NCI-H1092 (cell line): ENCODE measurements around the gene TNN.
"Not testable (repeated sequence)": the region's sequence is repeated elsewhere in the genome, so short reads cannot be mapped to it uniquely, and the experiment has no call there.

Experiments used
- DNase-seq: peaks from one replicate; lab custom pipeline; 2025; lab: John Stamatoyannopoulos, UW

Gene TNN

GRCh38 chr1:175070818-175071217 lies 3.2 kb downstream of the TNN start:
- no peak for DNase-seq

GRCh38 chr1:175071276-175071943 lies 3.8 kb downstream of the TNN start:
- DNase-seq: no peak

- peak; percentile 13 for DNase-seq
Observed at GRCh38 chr1:175072099-175072951, 4.7 kb downstream of the TNN start.

GRCh38 chr1:175073061-175073460 lies 5.4 kb downstream of the TNN start:
- no peak for DNase-seq

- DNase-seq: no peak
Observed at GRCh38 chr1:175073633-175074032, 6.0 kb downstream of the TNN start.

GRCh38 chr1:175075572-175076568 lies 8.2 kb downstream of the TNN start:
- DNase-seq: no peak

- DNase-seq: no peak
Observed at GRCh38 chr1:175077356-175078030, 9.9 kb downstream of the TNN start.

GRCh38 chr1:175078629-175079028 lies 11.0 kb downstream of the TNN start:
- DNase-seq: no peak

GRCh38 chr1:175079338-175079737 lies 11.7 kb downstream of the TNN start:
- DNase-seq: no peak

- no peak for DNase-seq
Observed at GRCh38 chr1:175080030-175080429, 12.4 kb downstream of the TNN start.

- no peak for DNase-seq
Observed at GRCh38 chr1:175081983-175082382, 14.3 kb downstream of the TNN start.

GRCh38 chr1:175088525-175088951 lies 20.9 kb downstream of the TNN start:
- no peak for DNase-seq

GRCh38 chr1:175089136-175089718 lies 21.6 kb downstream of the TNN start:
- no peak for DNase-seq

GRCh38 chr1:175090780-175091179 lies 23.1 kb downstream of the TNN start:
- no peak for DNase-seq

GRCh38 chr1:175094626-175095025 lies 27.0 kb downstream of the TNN start:
- no peak for DNase-seq

GRCh38 chr1:175095069-175095468 lies 27.4 kb downstream of the TNN start:
- no peak for DNase-seq

- DNase-seq: no peak
Observed at GRCh38 chr1:175095978-175096607, 28.5 kb downstream of the TNN start.

GRCh38 chr1:175097361-175097760 lies 29.7 kb downstream of the TNN start:
- DNase-seq: no peak

- no peak for DNase-seq
Observed at GRCh38 chr1:175099916-175100315, 32.3 kb downstream of the TNN start.

GRCh38 chr1:175102166-175102565 lies 34.5 kb downstream of the TNN start:
- DNase-seq: not testable (repeated sequence)

- DNase-seq: not testable (repeated sequence)
Observed at GRCh38 chr1:175106536-175106935, 38.9 kb downstream of the TNN start.
